Endodermal cell (in vitro differentiated cells): Measurements from ENCODE around the gene ST3GAL5. TPM values are rescaled to one million over a fixed set of nuclear protein-coding genes. Genes with fewer than 3 reads are reported as not detected.
A peak's percentile ranks its signal among the peaks of the same experiment; 100 is the strongest.

ENCODE experiments used
- DNase-seq: peaks from one replicate; pipeline ENCODE4 v3.0.0-alpha.2; 2017
- H3K27ac ChIP-seq: 2 replicates; pipeline ENCODE4 v1.5.1; 2013; ENCODE audit warnings: mild to moderate bottlenecking, low read depth, low read length, moderate library complexity
- H3K27me3 ChIP-seq: 2 replicates; pipeline ENCODE4 v1.6.1; 2013; ENCODE audit warnings: mild to moderate bottlenecking, low read length, moderate library complexity; ENCODE audit not compliant: insufficient read depth, control insufficient read depth, poor library complexity, severe bottlenecking
- H3K36me3 ChIP-seq: 2 replicates; pipeline ENCODE4 v1.7.0; 2013; ENCODE audit warnings: mild to moderate bottlenecking, low read length, moderate library complexity; ENCODE audit not compliant: control insufficient read depth, insufficient read depth
- H3K4me1 ChIP-seq: one replicate; pipeline ENCODE4 v1.7.0; 2013; ENCODE audit warnings: low read length; ENCODE audit not compliant: control insufficient read depth, insufficient read depth
- H3K4me3 ChIP-seq: 2 replicates; pipeline ENCODE4 v1.5.1; 2013; ENCODE audit warnings: mild to moderate bottlenecking, low read length, moderate library complexity
- H3K9ac ChIP-seq: 2 replicates; pipeline ENCODE4 v1.6.1; 2013; ENCODE audit warnings: mild to moderate bottlenecking, low read length, moderate library complexity; ENCODE audit not compliant: poor library complexity, severe bottlenecking; ENCODE audit errors: extremely low read depth
- H3K9me3 ChIP-seq: 2 replicates; pipeline ENCODE4 v1.6.1; 2013; ENCODE audit warnings: mild to moderate bottlenecking, low read length, moderate library complexity; ENCODE audit not compliant: control insufficient read depth
- H3K27ac Mint-ChIP-seq: 2 replicates; pipeline ENCODE4 v1.8.0; 2020; ENCODE audit warnings: mixed read lengths
- H3K27me3 Mint-ChIP-seq: 2 replicates; pipeline ENCODE4 v1.8.0; 2021; ENCODE audit warnings: mild to moderate bottlenecking, mixed read lengths; ENCODE audit not compliant: insufficient read depth
- H3K36me3 Mint-ChIP-seq: 2 replicates; pipeline ENCODE4 v1.8.0; 2020; ENCODE audit warnings: low read depth, mixed read lengths
- H3K4me1 Mint-ChIP-seq: 2 replicates; pipeline ENCODE4 v1.8.0; 2020; ENCODE audit warnings: mixed read lengths
- H3K4me3 Mint-ChIP-seq: 2 replicates; pipeline ENCODE4 v1.8.0; 2020; ENCODE audit warnings: mild to moderate bottlenecking, moderate library complexity, mixed read lengths
- H3K9me3 Mint-ChIP-seq: 2 replicates; pipeline ENCODE4 v1.8.0; 2020; ENCODE audit warnings: mild to moderate bottlenecking, mixed read lengths
- WGBS, 2 experiments: methylation state at CpG; one replicate each; pipeline versions ENCODE4 v1.1.5 to v1.1.7; 2013; ENCODE audit warnings: missing lambda C conversion rate in 2 of 2, mixed read lengths in 1 of 2; ENCODE audit not compliant: insufficient coverage in 1 of 2, insufficient read length in 1 of 2; 5-methylcytosine and 5-hydroxymethylcytosine counted together
- total RNA-seq, 2 donors: library from RNA; stranded (reverse); fragmentation: NEBNext Ultra II Directional in 1 of 2; extraction: Animal tissue kit (Norgen Biotek cat#: 25700) in 1 of 2; gene quantifications; 2 replicates in 1 of 2; 3 replicates in 1 of 2; pipeline ENCODE4 v1.2.1, GENCODE V29; 2021
- TF ChIP-seq, protein P1 (sequence below): fragments of 200-600 bp; sonication (generic); conservative IDR thresholded peaks from 2 replicates; pipeline ENCODE4 v1.5.0; 2021; ENCODE audit warnings: antibody characterized with exemption, mild to moderate bottlenecking

ST3GAL5 gene
- total RNA-seq, 2 donors from 2014 or later = 26.6 to 27.4 TPM

- DNase-seq = no peak
- WGBS, 2 experiments = 91 to 98% methylated on average over 4 to 7 of the region's 7 CpGs
- no peak overlapping the region for H3K4me3 ChIP-seq
- TF ChIP-seq, protein P1, sequence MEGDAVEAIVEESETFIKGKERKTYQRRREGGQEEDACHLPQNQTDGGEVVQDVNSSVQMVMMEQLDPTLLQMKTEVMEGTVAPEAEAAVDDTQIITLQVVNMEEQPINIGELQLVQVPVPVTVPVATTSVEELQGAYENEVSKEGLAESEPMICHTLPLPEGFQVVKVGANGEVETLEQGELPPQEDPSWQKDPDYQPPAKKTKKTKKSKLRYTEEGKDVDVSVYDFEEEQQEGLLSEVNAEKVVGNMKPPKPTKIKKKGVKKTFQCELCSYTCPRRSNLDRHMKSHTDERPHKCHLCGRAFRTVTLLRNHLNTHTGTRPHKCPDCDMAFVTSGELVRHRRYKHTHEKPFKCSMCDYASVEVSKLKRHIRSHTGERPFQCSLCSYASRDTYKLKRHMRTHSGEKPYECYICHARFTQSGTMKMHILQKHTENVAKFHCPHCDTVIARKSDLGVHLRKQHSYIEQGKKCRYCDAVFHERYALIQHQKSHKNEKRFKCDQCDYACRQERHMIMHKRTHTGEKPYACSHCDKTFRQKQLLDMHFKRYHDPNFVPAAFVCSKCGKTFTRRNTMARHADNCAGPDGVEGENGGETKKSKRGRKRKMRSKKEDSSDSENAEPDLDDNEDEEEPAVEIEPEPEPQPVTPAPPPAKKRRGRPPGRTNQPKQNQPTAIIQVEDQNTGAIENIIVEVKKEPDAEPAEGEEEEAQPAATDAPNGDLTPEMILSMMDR = no peak
- no peaks in the 10 kb centered on the region for H3K9me3 ChIP-seq
- peaks cover 2% of the 10 kb centered on the region for H3K4me1 ChIP-seq
- peaks cover 3% of the 10 kb centered on the region for H3K4me1 Mint-ChIP-seq
- no peaks in the 10 kb centered on the region for H3K9me3 Mint-ChIP-seq
- H3K4me3 Mint-ChIP-seq = no peak overlapping the region
- H3K27me3 Mint-ChIP-seq = peaks cover 31% of the 10 kb centered on the region
- H3K36me3 Mint-ChIP-seq = no peaks in the 10 kb centered on the region
- H3K27me3 ChIP-seq = peaks cover 4% of the 10 kb centered on the region
- no peaks in the 10 kb centered on the region for H3K36me3 ChIP-seq
- no peak overlapping the region for H3K27ac ChIP-seq
- H3K27ac Mint-ChIP-seq = no peak overlapping the region
- H3K9ac ChIP-seq = no peak overlapping the region
These were observed 60.1 kb downstream of the ST3GAL5 start for GRCh38 chr2:85828725-85829124.

DNA sequence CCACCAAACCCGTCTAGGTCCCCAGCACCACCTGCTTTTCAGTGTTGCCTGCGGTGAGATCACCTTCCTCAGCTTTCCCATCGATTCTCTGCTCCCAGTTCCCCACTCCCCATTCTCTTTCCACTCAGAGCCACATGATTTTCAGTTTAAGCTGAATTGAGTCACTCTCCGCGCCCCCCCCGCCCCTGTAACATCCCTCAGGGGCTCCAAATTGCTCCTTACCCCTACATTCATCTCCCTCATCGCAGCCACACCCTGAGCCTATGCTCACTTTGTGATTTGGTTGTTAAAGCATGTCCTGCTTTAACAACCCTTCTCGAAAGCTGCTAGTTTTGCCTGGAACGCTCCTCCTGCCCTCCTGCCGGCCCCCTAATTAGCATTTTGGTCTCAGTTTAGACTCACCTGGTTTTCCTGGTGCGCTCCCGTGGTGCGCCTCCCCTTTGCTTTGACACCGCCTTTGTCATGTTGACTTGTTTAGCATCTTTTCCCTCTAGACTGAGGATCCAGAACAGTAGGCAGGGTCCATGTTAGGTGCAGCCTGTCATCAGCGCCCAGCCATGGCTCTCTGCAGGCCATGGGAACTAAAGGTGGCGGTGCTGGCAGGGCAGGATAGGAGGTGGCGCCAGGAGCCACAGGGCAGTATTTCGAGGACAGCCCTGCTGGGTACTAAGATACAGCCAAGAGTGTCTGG lies 60.8 kb downstream of the ST3GAL5 start:
- no peak overlapping the region for H3K4me3 ChIP-seq
- peaks cover 4% of the 10 kb centered on the region for H3K27me3 ChIP-seq
- no peak overlapping the region for H3K9ac ChIP-seq
- TF ChIP-seq, protein P1 = no peak
- peaks cover 4% of the 10 kb centered on the region for H3K4me1 ChIP-seq
- H3K27ac ChIP-seq = no peak overlapping the region
- Mint-ChIP-seq H3K9me3 (no peaks in the 10 kb centered on the region), H3K27me3 (peaks cover 31% of the 10 kb centered on the region), H3K4me1 (peaks cover 7% of the 10 kb centered on the region), H3K36me3 (no peaks in the 10 kb centered on the region), H3K4me3 (no peak overlapping the region), H3K27ac (no peak overlapping the region)
- H3K9me3 ChIP-seq = no peaks in the 10 kb centered on the region
- H3K36me3 ChIP-seq = no peaks in the 10 kb centered on the region
- peak; percentile 55 for DNase-seq
- 85% methylated on average over 18 of the region's 18 CpGs for WGBS, 2 experiments

DNA sequence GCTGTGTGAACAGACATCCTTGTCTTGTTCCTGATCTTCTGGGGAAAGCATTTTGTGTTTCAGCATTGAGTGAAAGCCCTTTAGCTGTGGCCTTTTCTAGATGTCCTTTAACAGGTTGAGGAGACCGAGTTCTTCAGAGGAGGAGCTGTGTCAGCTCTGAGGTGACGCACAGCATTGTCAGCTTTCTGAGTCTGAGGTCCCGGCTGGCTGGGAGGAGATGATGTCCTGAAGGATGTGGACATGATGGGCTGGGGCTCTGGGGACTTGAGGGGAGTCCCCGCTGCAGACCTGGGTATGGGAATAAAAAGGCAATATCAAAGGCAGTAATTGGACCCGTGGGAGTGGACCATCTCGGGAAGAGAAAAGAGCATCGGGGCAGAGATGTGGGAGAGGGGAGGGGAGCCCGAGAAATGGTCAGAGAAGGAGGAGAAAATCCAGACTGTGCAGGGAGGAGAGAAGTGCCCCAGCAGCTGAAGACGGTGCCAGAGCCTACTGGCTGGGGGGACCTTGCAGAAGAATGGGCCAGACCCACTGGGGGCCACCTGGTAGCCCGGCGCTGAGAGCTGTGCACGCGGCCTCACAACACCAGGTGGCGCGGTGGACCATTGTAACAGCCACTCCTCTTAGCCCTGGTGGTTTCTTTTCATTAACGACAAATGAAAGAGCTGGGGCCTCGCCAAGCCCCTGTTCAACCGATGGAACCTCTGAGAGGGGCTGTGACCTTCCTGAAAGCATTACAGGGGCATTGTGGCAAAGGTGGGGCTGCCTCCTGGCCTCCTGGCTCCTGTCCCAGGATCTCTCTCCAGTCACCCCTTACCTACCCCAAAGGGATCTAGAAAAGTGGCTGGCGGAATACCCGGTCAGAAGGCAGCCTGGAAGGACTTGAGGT lies 61.6 kb downstream of the ST3GAL5 start:
- no peak overlapping the region for H3K4me3 ChIP-seq
- H3K36me3 Mint-ChIP-seq = no peaks in the 10 kb centered on the region
- H3K27ac Mint-ChIP-seq = no peak overlapping the region
- H3K4me1 ChIP-seq = peaks cover 4% of the 10 kb centered on the region
- H3K9me3 Mint-ChIP-seq = no peaks in the 10 kb centered on the region
- no peak overlapping the region for H3K4me3 Mint-ChIP-seq
- TF ChIP-seq, protein P1 = peak; percentile 98
- WGBS, 2 experiments = 41 to 42% methylated on average over 16 to 20 of the region's 20 CpGs
- H3K27ac ChIP-seq = no peak overlapping the region
- H3K27me3 Mint-ChIP-seq = peaks cover 31% of the 10 kb centered on the region
- peaks cover 4% of the 10 kb centered on the region for H3K27me3 ChIP-seq
- H3K9me3 ChIP-seq = no peaks in the 10 kb centered on the region
- peak; percentile 92 for DNase-seq
- no peaks in the 10 kb centered on the region for H3K36me3 ChIP-seq
- H3K9ac ChIP-seq = no peak overlapping the region
- peaks cover 10% of the 10 kb centered on the region for H3K4me1 Mint-ChIP-seq
